Esophagus squamous epithelium (tissue), 4 donors: ENCODE measurements around the gene KISS1.

Experiments used
- CTCF ChIP-seq, 6 experiments: fragments of 450-650 bp in 4 of 6; fragments of 200-600 bp in 2 of 6; sonication (generic) in 2 of 6; IDR thresholded peaks; one replicate each; pipeline ENCODE4 v1.5.1; 2016 to 2019; ENCODE audit warnings: antibody characterized with exemption in 6 of 6, mild to moderate bottlenecking in 4 of 6, moderate library complexity in 4 of 6
- POLR2A ChIP-seq, 4 donors: fragments of 450-650 bp; IDR thresholded peaks; one replicate each; pipeline ENCODE4 v1.6.1; 2017; ENCODE audit warnings: antibody characterized with exemption in 4 of 4, mild to moderate bottlenecking in 4 of 4, moderate library complexity in 3 of 4

GRCh38 chr1:204147406-204148383 lies 48.6 kb downstream of the KISS1 start:
- TF ChIP-seq CTCF (IDR thresholded peaks at IDR 0.05): no peak
- no peak for TF ChIP-seq POLR2A (IDR thresholded peaks at IDR 0.05)
